Dedifferentiated amniotic fluid mesenchymal stem cell (primary cell): ENCODE data around the gene SLC25A33.
A peak's percentile ranks its signal among the peaks of the same experiment; 100 is the strongest.
"Not testable (repeated sequence)": the region's sequence is repeated elsewhere in the genome, so short reads cannot be mapped to it uniquely, and the experiment has no call there.

Experiments
- DNase-seq: peaks from one replicate; pipeline ENCODE4 v3.0.0-alpha.2; 2016; ENCODE audit errors: extremely low spot score

The SLC25A33 gene, protein sequence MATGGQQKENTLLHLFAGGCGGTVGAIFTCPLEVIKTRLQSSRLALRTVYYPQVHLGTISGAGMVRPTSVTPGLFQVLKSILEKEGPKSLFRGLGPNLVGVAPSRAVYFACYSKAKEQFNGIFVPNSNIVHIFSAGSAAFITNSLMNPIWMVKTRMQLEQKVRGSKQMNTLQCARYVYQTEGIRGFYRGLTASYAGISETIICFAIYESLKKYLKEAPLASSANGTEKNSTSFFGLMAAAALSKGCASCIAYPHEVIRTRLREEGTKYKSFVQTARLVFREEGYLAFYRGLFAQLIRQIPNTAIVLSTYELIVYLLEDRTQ

DNA sequence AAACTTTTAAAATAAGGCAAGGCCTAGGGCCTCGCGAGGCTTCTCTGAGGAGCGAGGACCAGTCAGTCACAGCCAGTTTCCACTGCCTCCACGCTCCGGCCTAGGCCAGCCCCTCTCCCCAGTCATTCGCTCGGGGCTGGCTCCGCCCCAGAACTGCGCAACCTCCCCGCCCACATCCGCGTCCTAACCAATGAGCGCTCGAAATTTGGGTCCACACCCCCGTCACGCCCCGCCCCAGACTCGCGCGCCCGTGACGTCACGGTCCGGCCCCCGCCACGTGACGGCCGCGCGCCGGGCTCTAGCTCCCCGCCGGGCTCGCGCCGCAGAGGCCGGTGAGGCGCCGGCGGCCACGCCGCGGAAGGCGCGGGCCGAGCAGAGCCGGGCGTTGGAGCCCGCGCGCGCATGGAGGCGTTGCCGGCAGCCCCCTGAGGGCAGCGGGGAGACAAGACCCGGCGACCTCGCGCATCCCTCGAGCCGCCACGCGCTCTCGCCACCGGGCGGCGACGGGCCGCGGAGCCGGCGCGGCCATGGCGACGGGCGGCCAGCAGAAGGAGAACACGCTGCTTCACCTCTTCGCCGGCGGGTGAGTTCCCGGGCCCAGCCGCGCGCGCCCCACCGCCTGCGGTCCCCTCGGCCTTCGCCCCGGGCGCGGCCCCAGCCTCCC, at the start of gene SLC25A33:
SLC25A33 (plus strand) TSS at position 301 of the 664 bp plus-strand sequence; CDS start at position 528, 227 bp downstream.
- DNase-seq: peak; percentile 98

DNA sequence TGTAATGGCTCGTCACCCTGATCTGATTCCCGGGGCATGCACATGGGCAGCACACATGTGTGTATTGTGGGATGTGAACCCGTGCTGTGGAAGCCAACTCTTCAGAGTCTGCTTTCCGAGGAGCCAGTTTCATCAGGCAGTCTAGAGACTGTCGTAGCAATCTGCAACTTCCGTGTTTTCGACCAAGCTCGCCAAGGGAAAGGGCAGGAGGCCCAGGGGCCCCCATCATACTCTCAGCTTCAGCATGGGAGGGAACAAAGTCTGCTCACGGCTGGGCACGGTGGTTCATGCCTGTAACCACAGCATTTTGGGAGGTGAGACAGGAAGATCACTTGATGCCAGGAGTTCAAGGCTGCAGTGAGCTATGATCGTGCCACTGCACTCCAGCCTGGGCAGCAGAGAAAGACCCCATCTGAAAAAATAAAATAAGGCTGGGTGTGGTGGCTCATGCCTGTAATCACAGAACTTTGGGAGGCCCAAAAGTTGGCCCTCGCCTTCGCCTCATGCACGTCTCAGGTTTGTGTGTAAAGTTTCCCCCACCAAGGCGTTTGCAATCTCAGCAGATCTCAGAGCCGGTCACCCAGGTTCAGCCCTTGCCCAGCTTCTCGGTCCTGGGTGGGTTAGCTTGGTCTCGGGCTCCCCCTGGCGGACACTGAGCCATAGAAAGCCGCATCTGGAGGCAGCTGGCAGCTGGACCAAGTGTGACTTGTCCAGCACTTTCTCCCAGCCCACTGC, 48.5 kb upstream of the SLC25A33 start:
- peak; percentile 70 for DNase-seq

DNA sequence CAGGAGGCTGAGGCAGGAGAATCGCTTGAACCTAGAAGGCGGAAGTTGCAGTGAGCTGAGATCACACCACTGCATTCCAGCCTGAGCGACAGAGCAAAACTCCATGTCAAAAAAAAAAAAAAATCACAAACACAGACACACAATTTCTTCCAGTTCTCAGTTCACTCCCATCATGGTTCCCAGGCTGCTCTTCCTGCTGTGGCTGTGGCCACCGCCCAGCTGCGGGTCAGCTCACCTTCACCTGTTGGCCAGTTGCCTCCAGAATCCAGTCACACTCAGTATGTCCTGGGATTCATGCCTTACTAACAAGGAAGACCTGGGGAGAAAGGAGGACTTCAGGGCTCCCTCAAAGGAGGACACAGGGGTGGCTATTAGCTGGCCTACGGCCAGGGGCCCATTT, 45.9 kb upstream of the SLC25A33 start:
- no peak for DNase-seq

DNA sequence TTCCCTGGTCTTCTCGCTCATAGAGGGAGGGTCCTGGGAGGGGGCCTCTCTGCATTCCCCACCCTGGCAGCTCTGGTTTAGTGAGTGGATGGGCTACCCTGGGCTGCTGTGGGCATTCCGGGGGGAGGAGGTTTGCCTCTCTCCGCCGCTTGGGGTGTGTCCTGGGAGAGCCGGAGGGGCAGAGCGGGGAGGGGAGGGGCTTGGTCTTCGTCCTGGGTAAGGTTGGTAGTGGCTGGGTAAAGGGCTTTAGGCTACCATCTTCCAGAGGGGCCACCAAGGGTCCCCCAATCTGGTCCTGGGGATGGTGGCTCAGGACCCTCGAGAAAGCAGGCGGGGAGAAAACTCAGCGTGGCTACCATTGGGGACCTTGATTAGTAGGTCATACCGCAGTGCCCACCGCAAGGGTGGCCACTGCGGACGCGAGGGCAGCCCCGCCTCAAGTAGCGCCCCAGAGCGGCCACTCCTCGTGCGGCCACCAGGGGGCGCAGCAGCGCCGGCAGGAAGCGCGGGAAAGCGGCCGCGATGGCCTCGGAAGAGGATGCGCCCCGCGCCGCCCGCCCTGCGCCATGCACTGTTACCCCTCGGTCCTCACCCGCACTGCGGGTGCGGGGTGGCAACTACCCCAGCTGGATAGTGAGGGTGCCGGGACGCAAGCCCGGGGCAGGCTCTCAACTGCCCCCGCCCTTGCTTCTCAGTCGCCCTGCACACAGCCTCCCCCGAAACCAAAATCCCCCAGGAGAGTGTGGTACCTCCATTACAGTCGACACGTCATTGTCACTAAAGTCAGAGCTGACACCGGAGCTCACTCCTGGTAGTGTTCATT, 44.1 kb upstream of the SLC25A33 start:
- no peak for DNase-seq

DNA sequence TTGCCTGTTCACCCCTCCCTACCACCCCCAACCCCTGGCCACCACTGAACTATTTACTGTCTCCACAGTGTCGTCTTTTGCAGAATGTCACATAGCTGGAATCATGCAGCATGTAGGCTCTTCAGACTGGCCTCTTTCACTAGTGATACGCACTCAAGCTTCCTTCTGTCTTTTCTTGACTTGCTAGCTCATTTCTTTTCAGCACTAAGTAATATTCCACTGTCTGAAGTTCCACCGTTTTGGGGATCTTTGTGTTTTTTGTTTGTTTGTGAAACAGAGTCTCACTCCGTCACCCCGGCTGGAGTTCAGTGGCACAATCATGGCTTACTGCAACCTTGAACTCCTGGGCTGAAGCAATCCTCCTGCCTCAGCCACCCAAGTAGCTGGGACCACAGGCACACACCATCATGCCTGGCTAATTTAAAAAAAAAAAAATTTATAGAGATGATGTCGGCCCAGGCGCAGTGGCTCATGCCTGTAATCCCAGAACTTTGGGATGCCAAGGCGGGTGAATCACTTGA, 43.4 kb upstream of the SLC25A33 start:
- no peak for DNase-seq

DNA sequence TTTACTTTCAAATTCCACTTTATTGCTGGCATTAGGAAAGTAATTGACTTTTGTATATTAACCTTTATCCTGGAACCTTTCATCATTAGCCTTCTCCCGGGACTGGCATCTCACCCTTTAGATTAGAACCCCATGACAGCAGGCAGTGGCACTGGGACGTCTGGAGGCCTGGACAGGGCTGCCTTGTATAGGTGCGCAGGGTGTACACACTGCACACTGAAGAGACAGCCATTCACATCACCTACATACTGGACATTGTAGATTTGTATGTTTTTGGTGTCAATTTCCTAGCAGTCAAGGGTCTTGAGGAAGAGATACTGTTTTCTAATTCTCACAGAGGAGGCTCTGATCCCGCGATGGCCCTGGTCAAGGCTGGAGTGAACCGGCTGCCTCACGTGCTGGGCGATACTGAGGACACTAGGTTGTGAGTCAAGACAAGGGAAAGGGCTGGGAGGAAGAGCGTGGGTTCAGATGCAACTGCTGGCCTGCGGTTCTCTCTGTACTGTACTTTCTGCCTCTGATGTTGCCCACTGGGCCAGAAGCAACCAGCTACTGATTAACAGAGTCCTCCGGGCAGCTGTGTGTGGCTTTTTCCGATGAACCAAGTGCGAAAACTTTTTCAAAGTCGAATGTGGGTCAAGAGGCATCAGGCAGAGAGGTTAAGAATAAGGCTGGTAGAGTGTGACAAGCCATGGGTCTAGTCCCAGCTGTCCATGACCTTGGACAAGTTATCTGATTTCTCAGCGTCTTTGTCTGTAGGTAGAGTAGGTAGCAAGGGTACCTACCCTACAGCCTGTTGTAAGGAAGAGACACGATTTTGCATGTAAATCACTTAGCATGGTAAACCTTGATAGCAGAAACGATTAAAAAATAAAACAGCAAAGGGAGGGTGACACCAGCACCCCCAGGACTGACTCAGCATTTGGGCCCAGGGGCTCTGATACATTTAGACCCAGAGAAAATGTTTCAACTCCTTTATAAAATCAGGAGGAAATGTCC, 38.2 kb upstream of the SLC25A33 start:
- DNase-seq: no peak

DNA sequence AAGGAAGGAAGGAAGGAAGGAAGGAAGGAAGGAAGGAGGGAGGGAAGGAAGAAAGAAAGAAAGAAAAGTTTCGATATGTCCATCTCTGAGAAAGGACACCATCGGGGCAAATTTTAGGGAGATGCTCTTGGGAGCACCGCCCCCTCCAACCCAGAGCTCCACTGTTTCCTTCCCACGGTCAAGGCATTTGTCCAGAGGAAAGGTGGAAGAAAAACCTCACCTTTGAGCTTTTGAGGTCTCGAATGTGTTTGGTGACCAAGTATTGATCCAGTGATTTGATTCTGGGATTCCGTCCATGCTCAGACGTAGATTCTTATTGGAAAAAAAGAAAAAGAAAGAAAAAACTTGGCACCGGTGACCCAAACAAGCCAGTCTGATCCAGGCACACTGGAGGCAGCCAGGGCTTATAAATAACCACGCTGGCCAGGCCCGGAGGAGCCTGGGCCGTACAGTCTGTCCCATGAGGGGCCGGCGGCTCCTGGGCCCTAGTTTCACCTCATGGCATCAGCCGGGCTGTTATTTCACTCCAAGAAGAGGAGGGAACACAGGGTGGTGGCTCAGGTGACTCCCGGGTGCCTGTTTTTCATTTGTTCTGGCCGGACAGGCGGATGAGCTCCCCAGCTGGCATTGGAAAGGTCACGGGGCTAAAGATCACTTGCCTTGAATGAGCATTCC, 36.1 kb upstream of the SLC25A33 start:
- no peak for DNase-seq

DNA sequence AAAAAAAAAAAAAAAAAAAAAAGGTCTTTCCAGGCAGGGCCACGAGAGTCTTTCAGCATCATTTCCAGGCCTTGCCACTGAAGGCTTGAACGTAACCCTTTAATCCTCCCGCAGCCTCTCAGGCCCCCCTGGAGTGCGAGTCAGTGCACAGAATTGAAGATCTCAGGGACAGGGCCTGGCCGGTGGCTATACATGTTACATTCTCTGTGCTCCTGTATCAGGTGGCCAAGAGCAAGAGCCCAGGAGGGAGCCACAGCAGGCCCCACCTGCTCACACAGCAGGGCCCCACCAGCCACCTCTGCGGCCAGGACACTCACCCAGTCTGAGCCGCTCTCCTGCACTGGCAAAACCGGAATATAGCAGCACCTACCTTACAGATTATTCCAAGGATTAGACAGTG, 34.1 kb upstream of the SLC25A33 start:
- peak; percentile 11 for DNase-seq

DNA sequence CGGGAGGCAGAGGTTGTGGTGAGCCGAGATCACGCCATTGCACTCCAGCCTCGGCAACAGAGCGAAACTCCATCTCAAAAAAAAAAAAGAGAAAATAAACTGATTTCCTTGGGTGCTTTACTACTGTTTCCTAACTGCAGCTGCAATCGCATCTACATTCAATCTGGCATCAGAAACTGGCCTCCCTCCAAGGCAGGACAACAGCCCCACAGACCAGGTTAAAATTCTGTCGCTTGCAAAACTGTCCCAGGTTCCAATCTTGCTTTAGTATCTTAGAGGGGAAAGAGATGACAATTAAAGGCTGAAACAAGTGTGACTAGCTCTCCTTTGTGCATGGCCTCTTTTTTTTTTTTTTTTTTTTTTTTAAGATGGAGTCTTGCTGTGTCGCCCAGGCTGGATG, 32.4 kb upstream of the SLC25A33 start:
- peak; percentile 1 for DNase-seq

DNA sequence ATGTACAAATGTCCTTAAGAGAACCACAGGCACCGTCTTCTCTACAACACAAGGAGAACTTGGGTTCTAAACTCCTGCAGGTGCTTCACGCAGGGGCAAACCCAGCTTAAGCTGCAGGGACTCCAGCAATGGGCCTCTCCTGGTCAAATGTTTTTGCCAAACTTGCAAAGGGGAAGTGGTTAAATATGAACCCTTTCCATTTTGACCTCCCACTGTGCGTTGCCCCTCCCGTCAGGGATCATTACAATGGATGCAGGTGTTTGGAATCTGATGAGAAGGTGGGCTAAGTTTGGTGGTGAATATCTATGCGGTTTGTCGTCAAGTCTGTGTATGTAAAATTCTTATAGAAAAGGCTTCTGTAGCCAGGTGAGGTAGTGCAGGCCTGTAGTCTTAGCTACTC, 29.1 kb upstream of the SLC25A33 start:
- DNase-seq: no peak

DNA sequence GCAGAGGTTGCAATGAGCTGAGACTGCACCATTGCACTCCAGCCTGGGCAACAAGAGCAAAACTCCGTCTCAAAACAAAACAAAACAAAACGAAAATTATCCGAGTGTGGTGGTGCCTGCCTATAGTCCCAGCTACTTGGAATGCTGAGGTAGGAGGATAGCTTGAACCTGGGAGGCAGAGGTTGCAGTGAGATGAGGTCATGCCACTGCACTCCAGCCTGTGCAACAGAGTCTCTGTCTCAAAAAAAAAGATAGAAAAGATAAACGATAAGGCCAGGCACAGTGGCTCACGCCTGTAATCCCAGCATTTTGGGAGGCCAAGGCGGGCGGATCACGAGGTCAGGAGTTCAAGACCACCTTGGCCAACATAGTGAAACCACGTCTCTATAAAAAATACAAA, 23.7 kb upstream of the SLC25A33 start:
- not testable (repeated sequence) for DNase-seq

DNA sequence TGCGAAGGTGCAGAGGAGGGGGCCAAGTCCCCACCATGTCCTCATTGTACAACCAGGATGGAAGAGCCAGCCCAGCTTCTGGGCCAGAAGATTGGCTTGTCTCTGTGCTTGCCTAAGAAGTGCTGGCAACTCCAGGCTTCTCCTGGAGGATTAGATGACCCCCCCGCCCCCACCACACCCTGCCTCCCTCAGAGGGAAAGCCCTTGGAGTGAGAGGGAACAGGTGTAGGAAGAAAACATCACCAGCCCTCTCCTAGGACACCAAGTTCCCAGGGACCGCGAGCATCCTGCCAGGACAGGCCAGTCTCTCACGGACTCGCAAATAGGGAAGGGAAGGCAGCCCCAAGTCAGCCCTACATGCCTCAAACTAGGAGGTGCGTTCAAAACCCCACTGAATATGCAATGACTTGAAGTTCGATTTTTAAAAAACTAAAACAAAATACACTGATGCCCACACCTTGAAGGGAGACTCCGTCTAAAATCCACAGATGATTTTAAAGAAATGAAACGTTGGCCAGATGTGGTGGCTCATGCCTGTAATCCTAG, 20.7 kb upstream of the SLC25A33 start:
- DNase-seq: no peak

DNA sequence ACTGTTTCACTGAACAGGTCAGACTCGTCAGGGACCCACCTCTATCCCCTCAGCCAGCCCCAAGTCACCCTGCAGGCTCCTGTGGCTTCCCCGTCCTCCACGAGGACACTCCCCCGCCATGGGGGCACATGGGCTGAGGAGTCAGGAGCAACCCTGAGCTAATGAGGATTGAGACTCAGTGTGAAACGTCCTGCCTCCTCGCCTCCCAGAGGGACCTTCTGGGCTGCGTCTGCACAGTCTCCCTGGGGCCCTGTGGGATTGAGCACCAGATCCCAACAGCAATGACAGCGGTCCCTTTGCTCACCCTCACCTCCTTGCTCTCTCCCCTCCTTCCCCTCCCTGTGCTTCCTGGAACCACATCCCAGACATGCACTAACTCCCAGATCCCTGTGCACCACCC, 18.9 kb upstream of the SLC25A33 start:
- DNase-seq: no peak

DNA sequence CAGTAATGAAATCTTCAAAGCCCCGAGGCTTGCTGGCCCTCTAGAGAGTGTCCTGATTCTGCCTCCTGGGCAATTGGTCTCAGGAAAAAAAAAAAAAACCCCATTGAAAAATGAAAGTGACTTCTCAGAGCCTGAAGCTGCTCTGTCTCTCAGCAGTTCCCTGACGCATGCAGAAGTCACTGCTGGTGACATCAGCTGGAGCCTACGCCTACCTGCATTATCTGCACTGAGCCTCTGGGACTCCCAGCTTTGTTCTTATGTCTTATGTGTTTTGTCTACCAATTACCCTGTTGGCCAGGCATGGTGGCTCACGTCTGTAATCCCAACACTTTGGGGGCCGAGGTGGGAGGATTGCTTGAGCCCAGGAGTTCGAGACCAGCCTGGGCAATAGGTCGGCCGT, 10.1 kb upstream of the SLC25A33 start:
- no peak for DNase-seq

DNA sequence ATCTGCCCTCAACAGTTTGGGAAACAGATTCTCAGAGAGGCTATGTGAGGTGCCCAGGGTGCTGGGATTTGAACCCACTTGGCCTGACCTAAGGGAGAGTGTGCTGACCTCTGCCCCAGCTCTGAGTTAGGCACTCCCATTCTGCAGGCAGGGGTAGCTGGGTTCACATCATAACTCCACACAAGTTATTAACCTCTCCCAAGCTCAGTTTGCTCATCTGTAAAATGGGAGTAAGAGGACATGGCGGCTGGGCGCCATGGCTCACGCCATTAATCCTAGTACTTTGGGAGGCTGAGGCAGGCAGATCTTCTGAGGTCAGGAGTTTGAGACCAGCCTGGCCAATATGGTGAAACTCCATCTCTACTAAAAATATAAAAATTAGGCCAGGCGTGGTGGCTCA, 8.9 kb upstream of the SLC25A33 start:
- DNase-seq: no peak

DNA sequence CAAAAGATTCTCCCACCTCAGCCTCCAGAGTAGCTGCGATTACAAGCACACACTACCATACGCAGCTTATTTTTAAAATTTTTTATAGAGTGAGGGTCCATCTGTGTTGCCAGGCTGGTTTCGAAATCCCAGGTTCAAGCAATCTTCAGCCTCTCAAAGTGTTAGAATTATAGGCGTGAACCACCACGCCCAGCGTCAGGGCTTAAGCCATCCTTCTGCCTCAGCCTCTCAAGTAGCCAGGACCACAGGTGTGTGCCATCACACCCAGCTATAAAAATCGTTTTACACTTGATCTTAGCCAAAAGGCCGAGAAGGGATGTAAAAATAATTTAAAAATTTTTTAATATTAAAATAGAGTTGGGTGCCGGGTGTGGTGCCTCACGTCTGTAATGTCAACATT, 4.3 kb upstream of the SLC25A33 start:
- DNase-seq: no peak

DNA sequence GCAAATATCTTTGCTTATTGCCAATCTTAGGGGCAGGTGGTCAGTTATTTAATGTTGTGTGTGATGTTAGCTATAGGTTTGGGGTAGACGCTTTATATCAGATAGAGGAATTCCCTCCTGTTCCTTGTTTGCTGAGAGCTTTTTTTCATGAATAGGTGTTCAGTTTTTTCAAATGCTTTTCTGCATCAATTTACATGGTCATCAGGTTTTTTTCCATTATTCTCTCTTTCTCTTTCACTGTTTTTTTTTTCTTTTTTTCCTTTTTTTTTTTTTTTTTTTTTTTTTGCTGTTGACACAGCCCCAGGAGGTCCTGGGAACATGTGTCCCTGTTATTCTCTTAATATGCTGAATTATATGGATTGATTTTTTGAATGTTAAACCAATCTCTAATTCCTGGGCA, 3.0 kb upstream of the SLC25A33 start:
- DNase-seq: no peak

DNA sequence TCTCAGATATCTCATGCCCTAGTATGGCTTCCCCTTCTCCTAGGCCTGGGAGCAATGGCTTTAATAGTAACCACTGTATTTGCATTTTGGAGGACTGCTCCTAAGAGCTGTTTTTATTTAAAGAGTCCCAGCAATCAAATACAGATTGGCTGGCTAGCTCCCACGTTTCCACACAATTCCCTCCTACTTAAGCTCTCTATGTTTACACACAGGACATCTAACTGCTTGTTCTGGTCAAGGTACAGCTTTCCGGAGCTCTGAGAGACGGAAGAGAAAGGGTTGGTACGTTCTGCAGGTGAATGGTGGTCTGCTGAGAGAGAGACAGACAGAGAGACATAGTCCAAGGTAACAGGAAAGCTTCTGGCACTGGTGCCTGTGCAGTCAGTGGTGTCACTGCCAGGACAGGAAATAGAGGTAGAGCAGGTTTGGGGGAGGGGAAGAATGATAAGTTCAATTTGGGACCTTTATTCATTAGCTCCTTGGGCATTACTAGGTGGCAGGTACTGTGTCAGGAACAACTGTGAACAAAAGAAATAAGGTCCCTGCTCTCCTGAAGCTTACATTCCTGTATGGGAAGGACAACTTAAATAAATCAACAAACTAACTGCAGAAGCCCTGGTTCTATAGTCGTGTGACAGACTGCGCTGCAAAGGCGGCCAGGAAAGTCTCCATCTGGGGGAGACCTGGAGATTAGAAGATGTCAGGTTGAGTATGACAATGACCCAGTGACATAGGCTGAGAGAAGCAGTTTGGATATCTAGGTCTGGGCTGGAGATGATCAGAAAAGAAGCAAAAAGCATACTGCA, 1.2 kb upstream of the SLC25A33 start:
- no peak for DNase-seq

DNA sequence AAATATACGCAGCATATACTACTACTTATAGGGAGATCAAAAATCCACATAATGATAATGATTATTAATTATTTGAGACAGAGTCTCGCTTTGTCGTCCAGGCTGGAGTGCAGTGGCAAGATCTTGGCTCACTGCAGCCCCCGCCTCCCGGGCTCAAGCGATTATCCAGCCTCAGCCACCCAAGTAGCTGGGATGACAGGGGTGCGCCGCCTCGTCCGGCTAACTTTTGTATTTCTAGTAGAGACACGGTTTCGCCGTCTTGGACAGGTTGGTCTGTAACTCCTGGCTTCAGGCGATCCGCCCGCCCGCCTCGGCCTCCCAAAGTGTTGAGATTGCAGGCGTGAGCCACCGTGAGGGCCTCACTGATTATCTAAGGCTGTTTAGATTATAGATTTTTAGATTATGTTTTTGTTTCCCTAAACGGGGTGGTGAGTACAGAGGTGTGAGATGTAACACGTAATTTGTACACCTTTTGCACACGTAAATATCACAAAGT, 548 bp upstream of the SLC25A33 start:
- DNase-seq: no peak
